Neural cell (in vitro differentiated cells): ENCODE measurements around the gene IL21R.

Experiments used
- EZH2 ChIP-seq: fragments of 200-600, 300-800 bp; shearing (Covaris generic), sonication (generic); IDR thresholded peaks from 2 replicates; pipeline ENCODE4 v1.6.1; 2014; ENCODE audit warnings: antibody characterized with exemption, low read length, borderline replicate concordance, mild to moderate bottlenecking; ENCODE audit not compliant: insufficient read depth, poor library complexity, severe bottlenecking
- RAD21 ChIP-seq: fragments of 450-650 bp; conservative IDR thresholded peaks from 2 replicates; pipeline ENCODE4 v1.6.1; 2014; ENCODE audit warnings: antibody characterized with exemption, mild to moderate bottlenecking, moderate library complexity
- SMC3 ChIP-seq: fragments of 450-650 bp; conservative IDR thresholded peaks from 2 replicates; pipeline ENCODE4 v1.6.1; 2014; ENCODE audit warnings: antibody characterized with exemption, mild to moderate bottlenecking, moderate library complexity; ENCODE audit not compliant: poor library complexity
- TAF1 ChIP-seq: IDR thresholded peaks from 2 replicates; pipeline ENCODE4 v1.6.1; 2012; ENCODE audit warnings: low read depth
- TF ChIP-seq, protein P1 (sequence below): fragments of 450-650 bp; IDR thresholded peaks from 2 replicates; pipeline ENCODE4 v1.5.1; 2014; ENCODE audit warnings: antibody characterized with exemption, mild to moderate bottlenecking, moderate library complexity; ENCODE audit not compliant: poor library complexity, severe bottlenecking

DNA sequence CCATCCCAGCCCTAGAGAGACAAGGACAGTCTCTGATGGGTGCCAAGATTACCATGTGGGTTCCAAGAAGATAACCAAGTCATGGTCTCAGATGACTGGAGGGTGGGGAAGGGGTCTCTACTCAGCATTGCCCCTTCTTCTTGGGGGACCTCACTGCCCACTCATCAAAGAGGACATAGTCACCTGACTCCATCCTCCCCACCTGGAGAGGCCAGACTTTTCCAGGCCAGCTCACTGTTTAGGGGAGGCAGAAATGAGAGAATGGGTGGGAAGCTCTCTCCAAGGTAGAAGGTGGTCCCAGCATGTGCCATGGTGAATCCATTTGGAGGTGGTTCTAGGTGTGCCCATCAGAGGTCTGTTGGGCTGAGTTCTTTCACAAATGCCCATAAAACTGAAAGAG, 20.7 kb upstream of the IL21R start:
- TF ChIP-seq, protein P1, sequence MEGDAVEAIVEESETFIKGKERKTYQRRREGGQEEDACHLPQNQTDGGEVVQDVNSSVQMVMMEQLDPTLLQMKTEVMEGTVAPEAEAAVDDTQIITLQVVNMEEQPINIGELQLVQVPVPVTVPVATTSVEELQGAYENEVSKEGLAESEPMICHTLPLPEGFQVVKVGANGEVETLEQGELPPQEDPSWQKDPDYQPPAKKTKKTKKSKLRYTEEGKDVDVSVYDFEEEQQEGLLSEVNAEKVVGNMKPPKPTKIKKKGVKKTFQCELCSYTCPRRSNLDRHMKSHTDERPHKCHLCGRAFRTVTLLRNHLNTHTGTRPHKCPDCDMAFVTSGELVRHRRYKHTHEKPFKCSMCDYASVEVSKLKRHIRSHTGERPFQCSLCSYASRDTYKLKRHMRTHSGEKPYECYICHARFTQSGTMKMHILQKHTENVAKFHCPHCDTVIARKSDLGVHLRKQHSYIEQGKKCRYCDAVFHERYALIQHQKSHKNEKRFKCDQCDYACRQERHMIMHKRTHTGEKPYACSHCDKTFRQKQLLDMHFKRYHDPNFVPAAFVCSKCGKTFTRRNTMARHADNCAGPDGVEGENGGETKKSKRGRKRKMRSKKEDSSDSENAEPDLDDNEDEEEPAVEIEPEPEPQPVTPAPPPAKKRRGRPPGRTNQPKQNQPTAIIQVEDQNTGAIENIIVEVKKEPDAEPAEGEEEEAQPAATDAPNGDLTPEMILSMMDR = no peak
- no peak for TF ChIP-seq RAD21
- no peak for TF ChIP-seq EZH2
- TF ChIP-seq TAF1 = no peak
- no peak for TF ChIP-seq SMC3
